Left renal pelvis (tissue), 4 donors: ENCODE results near the gene CEMP1. TPM values are rescaled to one million over a fixed set of nuclear protein-coding genes. Genes with fewer than 3 reads are reported as not detected.

Source experiments
- DNase-seq, 4 donors: peaks; one replicate each; pipeline ENCODE4 v3.0.0-alpha.2; 2013; ENCODE audit warnings: low read depth in 4 of 4, low spot score in 3 of 4
- polyA plus RNA-seq, 4 donors: library from polyadenylated mRNA; unstranded; fragments of 120-200 nt; gene quantifications; one replicate each; pipeline ENCODE4 v1.2.1, GENCODE V29; 2013; ENCODE audit not compliant: insufficient read length in 4 of 4

The CEMP1 gene
- polyA plus RNA-seq, 4 donors, result 1.9 to 7.1 (median 3.5) TPM

DNA sequence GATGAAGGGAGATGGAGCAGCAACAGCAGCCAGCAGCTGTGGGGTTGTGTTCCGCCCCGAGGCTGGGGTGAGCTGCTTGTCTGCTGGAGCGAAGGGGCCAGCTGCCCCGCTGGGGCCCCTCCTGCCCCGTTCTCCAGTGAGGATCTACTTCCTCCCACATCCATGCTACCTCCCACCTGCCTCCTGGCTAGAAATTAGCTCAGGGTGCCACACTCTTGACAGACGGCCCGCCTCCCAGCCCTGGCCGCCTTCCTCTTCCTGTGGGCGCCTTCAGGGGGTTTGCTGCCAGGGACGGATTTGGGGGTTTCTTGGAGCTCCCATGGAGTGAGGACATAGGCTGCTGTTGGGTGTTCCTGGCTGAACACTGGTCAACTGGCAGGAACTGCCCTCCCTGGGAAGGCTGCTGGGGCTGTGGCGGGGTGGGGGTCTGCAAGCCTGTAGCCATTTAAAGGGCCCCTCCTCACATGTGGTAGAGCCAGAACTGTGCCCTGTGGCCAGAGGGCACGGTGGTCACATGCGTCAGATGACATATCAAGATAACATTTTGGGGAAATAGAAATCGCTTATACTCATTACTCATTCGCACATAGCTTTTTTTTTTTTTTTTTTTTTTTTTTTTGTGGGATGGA, 43.2 kb downstream of the CEMP1 start:
- DNase-seq, result no peak

DNA sequence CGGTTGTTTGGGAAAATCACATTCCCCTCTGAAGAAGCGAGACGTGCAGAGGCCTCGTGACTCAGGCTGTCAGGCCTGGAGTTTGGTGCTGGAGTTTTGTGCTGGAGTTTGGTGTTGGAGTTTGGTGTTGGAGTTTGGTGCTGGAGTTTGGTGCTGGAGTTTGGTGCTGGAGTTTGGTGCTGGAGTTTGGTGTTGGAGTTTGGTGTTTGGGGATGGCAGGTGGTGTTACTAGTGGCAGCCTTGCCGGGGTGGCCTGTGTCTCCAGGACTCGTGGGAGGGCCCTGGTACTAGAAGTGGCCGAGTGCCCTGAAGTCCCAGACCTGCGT, 43.7 kb downstream of the CEMP1 start:
- DNase-seq, result no peak

DNA sequence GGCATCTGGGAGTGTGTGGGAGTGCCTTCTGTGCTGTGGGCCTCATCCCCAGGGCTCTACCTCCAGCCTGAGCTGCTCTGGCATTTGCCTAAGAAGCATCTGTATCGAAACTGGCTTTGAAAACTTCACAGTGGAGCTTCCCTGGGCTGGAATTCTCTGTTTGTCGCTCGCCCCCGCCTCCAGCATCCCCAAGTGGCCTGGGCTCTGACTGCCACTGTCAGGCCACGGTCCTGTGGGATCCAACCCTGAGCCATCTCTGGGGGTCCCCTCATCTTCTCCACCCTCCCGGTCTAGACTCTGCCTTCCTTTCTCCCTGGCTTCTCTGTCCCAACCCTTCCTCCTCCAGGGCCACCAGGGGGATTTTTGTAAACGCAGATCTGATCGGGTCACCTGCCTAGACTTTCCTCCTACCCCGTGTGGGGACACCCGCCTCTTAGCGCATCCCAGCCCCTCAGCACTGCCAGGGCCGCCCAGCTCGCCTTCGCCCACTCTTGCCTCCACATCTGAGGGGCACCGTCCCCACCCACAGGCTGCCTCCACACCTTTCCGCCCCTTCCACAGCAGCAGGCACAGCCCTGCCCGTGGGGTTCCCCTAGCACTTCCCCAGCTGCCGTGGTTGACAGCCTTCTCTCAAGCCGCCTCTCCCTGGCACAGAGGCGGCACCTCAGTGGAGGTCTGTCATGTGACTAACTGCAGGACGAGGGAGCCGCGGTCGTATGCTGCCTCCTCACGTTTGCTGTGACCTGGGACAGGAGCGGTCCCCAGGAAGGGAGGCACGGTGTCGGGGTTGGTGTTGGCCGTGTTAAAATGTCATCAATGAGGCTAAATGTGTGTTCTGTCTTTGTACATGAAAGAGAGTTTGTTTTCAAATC, 44.3 kb downstream of the CEMP1 start:
- no peak for DNase-seq

DNA sequence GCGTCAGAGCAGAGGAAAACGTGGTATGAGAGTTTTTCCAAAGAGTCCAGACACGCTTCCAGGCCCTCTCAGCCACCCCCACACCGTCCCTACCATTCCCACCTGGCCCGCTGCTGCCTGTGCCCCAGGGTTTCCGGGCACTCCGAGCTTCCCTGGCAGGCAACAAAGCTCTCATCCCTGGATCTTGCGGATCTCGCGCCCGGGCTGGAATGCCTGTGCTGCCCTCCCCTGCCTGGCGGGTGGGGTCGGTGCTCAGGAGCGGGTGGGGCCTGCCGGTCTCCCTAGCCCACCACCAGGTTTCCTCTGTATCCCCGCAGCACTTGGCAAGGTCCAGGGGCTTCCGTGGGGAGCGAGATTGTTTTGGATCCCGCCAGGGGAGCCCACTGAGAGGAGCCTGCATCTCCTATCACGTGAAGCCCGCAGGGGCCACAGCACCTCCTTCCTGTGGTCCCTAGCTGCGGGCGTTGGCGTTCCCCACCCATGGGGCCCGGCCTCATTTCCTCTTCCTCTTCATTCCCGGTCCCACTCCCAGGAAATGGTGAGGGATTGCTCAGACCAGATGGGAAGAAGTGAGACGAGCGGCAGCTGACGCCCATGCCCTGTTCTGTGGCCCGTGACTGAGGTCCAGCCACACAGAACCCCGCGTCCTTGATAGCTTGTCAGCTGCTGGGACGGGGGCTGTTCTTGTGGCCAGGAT, 45.2 kb downstream of the CEMP1 start:
- DNase-seq, result no peak

DNA sequence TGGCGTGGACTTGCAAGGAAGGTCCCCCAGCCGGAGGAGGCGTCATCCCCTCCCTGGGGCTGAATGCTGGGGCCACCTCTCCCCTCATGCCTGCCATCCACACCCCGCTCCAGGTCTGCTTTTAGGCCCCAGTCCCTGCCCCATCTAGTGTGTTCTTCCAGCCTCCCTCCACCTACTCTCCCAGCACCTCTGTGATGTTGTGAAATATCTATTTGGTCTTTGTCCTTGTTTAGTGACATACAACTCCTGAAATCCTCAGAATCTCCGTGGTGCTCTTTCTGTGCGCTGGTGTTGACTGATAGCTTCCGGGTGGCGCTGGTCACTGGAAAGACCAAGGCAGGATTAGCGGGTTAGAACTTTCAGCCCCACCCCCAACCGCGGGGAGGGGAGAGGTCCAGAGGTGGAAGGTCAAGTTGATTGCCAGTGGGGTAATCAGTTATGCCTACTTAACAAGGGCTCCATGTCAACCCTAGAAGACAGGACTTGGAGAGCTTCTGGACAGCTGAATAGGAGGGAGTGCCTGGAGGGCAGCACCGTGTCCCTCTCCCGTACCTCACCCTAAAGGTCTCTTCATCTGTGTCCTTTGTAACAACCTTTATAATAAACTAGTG, 46.2 kb downstream of the CEMP1 start:
- DNase-seq, result no peak

DNA sequence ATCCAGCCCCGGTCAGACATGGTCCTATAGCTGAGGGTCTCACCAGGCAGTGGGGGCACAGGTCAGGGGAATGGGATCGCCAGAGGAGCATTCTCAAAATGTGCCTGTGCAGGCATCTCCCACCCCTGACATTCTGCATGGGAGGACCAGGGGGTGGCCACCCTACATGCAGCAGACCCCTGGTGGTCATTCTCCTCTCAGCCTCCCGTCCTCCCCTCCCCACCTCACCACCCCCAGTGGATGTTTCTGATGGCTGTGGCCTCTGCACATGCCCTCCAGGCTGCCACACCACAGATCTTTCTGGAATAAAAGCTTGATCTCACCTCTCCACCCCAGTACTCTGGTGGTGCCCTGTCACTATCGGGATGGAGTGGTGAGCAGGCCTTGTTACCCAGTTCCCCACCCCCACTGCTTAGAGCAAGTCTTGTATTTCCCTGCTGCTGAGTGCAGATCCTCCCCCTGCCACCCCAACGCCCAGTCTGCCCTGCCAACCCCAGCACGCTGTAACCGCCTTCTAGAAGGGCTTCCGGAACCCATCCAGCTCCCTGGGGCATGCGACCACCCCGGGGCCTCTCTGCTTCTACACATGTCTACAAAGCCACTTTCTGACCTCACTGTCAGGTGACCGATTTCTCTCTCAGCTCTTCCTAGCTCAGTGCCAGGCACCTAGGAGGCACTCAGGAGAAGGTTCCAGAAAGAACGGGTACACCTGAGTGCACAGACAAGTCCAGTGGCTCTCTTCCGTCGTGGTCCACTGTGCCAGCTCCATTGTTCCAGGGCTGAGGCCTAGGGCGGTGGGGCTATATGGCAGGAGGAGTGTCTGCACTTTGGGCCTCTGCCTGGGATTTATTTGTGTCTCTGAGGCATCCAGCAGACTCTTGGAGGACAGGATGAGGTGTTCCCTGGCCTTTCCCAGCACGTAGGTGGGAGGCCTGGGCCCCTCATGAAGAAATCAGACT, 47.0 kb downstream of the CEMP1 start:
- DNase-seq, result no peak

DNA sequence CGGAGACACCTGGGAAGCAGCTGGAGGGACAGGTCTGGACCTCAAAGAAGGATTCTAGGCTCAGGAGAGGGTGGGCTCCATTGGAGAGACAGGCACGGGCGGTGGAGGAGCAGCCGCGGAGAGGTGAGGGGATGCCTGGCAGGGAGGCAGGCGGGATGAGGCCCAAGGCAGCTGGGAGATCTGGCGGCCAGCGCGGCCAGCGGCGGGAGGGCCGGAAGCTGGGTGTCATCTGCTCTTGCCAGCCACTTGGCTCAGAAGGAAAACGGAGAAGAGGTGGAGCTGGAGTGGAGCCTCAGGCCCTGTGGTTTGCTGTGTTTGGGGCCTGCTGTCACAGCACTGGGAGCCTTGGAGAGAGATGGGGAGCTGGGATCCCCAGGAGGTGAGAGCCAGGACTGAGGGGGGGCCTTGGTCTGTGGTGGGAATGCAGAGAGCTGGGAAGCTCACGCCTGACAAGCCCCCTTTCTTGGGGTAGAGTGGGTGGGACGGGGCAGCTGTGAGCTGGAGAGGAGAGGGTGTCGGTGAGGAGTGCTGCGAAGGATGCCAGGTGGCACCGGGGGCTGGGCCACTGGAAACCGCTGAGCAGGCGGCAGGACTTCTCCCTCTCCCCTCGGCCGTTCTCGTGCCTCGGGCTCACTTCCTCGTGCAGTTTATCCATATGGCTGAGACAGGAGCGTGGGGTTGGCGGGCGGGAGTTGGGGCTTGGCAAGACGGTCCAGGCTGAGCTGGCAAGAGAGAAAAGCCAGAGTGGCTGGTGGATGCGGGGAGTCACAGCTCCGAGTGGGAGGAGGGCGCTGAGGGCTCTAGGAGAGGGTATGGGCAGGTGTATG, 48.3 kb downstream of the CEMP1 start:
- no peak for DNase-seq

DNA sequence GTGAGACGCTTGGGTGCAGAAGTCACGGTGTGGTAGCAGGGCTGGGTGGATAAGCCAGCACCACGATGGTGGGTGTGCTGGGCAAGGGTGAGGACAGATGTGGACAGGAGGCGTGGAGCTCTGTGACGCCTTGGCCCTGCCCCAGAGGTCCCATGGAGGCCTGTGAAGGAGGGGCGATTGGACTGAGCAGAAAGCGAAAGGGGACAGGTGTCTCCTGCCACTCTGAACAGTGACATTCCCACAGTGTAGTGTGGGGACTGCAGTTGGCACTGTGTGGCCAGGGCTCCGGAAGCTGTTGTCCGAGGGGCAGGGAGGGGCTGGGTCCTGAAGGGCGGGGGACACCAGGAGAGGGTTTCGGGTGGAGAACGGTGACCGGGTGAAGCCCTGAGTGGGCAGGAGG, 49.0 kb downstream of the CEMP1 start:
- DNase-seq, result no peak

DNA sequence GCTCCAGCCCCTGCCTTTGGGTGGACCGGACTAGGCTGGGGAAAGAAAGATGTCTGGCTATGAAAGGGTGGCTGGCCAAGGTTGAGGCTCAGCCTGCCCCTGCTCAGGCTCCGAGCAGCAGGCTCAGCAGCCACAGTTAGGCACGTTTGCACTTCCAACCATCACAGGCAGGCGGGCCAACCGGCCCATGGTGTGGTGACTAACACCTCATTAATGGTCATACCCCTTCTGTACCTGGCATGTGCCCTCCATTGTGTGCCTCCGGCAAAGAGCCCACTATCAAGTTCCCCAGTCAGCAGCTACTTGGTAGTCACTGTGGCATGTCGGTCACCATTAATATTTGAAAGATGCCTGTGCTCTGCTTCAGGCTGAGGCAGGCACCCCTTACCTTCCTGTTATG, 49.5 kb downstream of the CEMP1 start:
- DNase-seq, result no peak

DNA sequence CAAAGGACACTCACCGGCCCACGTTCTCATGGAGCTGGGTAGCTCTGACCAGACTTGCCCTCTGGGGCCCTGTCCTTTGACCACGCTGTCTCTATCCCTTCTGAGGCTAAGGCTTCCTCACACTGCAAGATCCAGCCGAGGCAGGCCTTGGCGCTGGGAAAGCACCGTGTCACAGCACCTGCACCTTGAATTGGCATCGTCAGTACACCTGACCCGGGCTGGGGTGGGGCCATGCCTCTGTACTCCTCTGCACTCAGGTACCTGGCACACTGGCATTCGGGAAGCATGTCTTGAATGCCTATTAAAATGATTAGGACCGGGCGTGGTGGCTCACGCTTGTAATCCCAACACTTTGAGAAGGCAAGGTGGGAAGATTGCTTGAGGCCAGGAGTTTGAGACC, 50.3 kb downstream of the CEMP1 start:
- DNase-seq, result no peak

Other genes with a start within 250 kb of the CEMP1 start
- gene ABCA3, start 190.7 kb downstream of the CEMP1 start, polyA plus RNA-seq, result 10 to 100 TPM in 1 of 4 donors, 1 to 10 TPM in 3; 5.0 to 15.4 (median 5.9) TPM
- 10 to 100 TPM in 2 of 4 donors, 1 to 10 TPM in 2; 7.8 to 11.9 (median 10.3) TPM for gene CCNF, start 102.0 kb downstream of the CEMP1 start, polyA plus RNA-seq
- gene TEDC2, start 71.3 kb downstream of the CEMP1 start, polyA plus RNA-seq, result 10 to 100 TPM in 2 of 4 donors, 1 to 10 TPM in 2; 6.1 to 14.6 (median 10.1) TPM
- gene NTN3, start 60.1 kb downstream of the CEMP1 start, polyA plus RNA-seq, result 1 to 10 TPM; 2.1 to 5.0 (median 2.6) TPM
- gene TBC1D24, start 56.3 kb downstream of the CEMP1 start, polyA plus RNA-seq, result 10 to 100 TPM; 15.1 to 22.7 (median 18.3) TPM
- 100 to 1,000 TPM; 127 to 274 (median 170) TPM for gene ATP6V0C, start 17.5 kb downstream of the CEMP1 start, polyA plus RNA-seq
- 10 to 100 TPM; 11.7 to 38.5 (median 23.0) TPM for gene AMDHD2, start 11.0 kb downstream of the CEMP1 start, polyA plus RNA-seq
- 10 to 100 TPM; 40.2 to 54.3 (median 46.8) TPM for gene PDPK1, start 6.6 kb upstream of the CEMP1 start, polyA plus RNA-seq
- gene KCTD5, start 151.1 kb upstream of the CEMP1 start, polyA plus RNA-seq, result 10 to 100 TPM; 19.2 to 26.0 (median 24.0) TPM
- gene PRSS27, start 188.8 kb upstream of the CEMP1 start, polyA plus RNA-seq, result 1 to 10 TPM in 2 of 4 donors, under 1 TPM in 2; 0.73 to 1.9 (median 1.0) TPM
- 100 to 1,000 TPM; 437 to 838 (median 600) TPM for gene SRRM2, start 221.2 kb upstream of the CEMP1 start, polyA plus RNA-seq
- 100 to 1,000 TPM; 211 to 300 (median 224) TPM for gene ELOB, start 245.9 kb upstream of the CEMP1 start, polyA plus RNA-seq